HepG2 (cell line): ENCODE measurements around the gene MYO1E. TPM values are rescaled to one million over a fixed set of nuclear protein-coding genes. Genes with fewer than 3 reads are reported as not detected.

ENCODE experiments used
- DR1 ChIP-seq: sonication (generic); formaldehyde crosslinking; IDR thresholded peaks from 2 replicates; pipeline ENCODE4 v1.8.0; 2021; ENCODE audit warnings: mild to moderate bottlenecking, missing genetic modification reagents, inconsistent platforms
- FOXO4 ChIP-seq: sonication (generic); formaldehyde crosslinking; conservative IDR thresholded peaks from 2 replicates; pipeline ENCODE4 v1.8.1; 2023; ENCODE audit warnings: missing genetic modification reagents
- HBP1 ChIP-seq: IDR thresholded peaks from 2 replicates; pipeline ENCODE4 v1.6.1; 2016; ENCODE audit warnings: low read depth, control low read depth
- KAT2B ChIP-seq: fragments of 150-350 bp; IDR thresholded peaks from 2 replicates; pipeline ENCODE4 v1.6.1; 2014; ENCODE audit warnings: low read depth, low read length, borderline replicate concordance
- MAFF ChIP-seq: IDR thresholded peaks from 2 replicates; pipeline ENCODE4 v1.6.1; 2011; ENCODE audit warnings: low read depth, low read length, improper control_type of control experiment
- MLX ChIP-seq: IDR thresholded peaks from 2 replicates; pipeline ENCODE4 v1.6.1; 2016
- ZBTB33 ChIP-seq: sonication (generic); formaldehyde crosslinking; IDR thresholded peaks from 2 replicates; pipeline ENCODE4 v1.4.0; 2020; ENCODE audit warnings: missing genetic modification reagents
- ZNF317 ChIP-seq: sonication (generic); formaldehyde crosslinking; IDR thresholded peaks from 2 replicates; pipeline ENCODE4 v1.5.0; 2020; ENCODE audit warnings: mild to moderate bottlenecking, missing genetic modification reagents
- ZNF331 ChIP-seq: sonication (generic); formaldehyde crosslinking; IDR thresholded peaks from 2 replicates; pipeline ENCODE4 v1.4.0; 2020; ENCODE audit warnings: missing genetic modification reagents
- ZNF44 ChIP-seq: sonication (generic); formaldehyde crosslinking; IDR thresholded peaks from 2 replicates; pipeline ENCODE4 v1.5.1; 2020; ENCODE audit warnings: mild to moderate bottlenecking, missing genetic modification reagents
- ZUFSP ChIP-seq: sonication (generic); formaldehyde crosslinking; IDR thresholded peaks from 2 replicates; pipeline ENCODE4 v1.9.0; 2021; ENCODE audit warnings: missing genetic modification reagents, mild to moderate bottlenecking, borderline replicate concordance
- polyA plus RNA-seq, 8 experiments: library from polyadenylated mRNA; depleted of rRNA in 3 of 8; stranded (reverse) in 7 of 8; unstranded in 1 of 8; fragments of >200 nt; fragmentation: Illumina TruSeq in 4 of 8; extraction: Trizol in 4 of 8; gene quantifications; 2 replicates each; pipeline versions ENCODE4 v1.2.1 to v1.2.3, GENCODE V29; 2011 to 2016; ENCODE audit warnings: low read depth in 4 of 8, missing spikeins in 1 of 8, mixed read lengths in 1 of 8; ENCODE audit not compliant: insufficient read depth in 1 of 8
- total RNA-seq, 5 experiments: library from RNA; depleted of rRNA; stranded (reverse); fragments of >200 nt; fragmentation: Illumina TruSeq; extraction: Trizol; gene quantifications; 2 replicates each; pipeline ENCODE4 v1.2.3, GENCODE V29; 2016; ENCODE audit warnings: low read depth in 1 of 5

MYO1E gene
- total and polyA plus RNA-seq, 2 of the 13 experiments (the other 11 are each of a cell fraction or from before 2014, with no cell fraction given) = 15.7 to 25.1 TPM

GRCh38 chr15:59367022-59367451, 5.6 kb downstream of the MYO1E start (continued):
- TF ChIP-seq ZBTB33 (CRISPR knock-in tag) (0 out of 2 replicates have a peak, but pooled peaks have one; percentile 15), ZNF317 (CRISPR knock-in tag) (no peak), FOXO4 (CRISPR knock-in tag) (0 out of 2 replicates have a peak, but pooled peaks have one; percentile 19), MAFF (peak; percentile 5; the same call in 1 of the 2 replicates), MLX (no peak), ZNF44 (CRISPR knock-in tag) (no peak), DR1 (CRISPR knock-in tag) (no peak), ZUFSP (CRISPR knock-in tag) (no peak), KAT2B (no peak), HBP1 (CRISPR knock-in tag) (no peak), ZNF331 (CRISPR knock-in tag) (no peak)
- TF ChIP-seq, all 625 proteins: peak for 3
